HTR-8/SVneo (cell line): ENCODE data around the gene UBLCP1.
A peak's percentile ranks its signal among the peaks of the same experiment; 100 is the strongest.
"Not testable (repeated sequence)": the region's sequence is repeated elsewhere in the genome, so short reads cannot be mapped to it uniquely, and the experiment has no call there.

Experiments
- DNase-seq: peaks from one replicate; pipeline ENCODE4 v3.0.0; 2011; ENCODE audit warnings: low spot score, mixed read lengths; ENCODE audit not compliant: insufficient read length
- FAIRE-seq: peaks from 2 replicates; lab custom pipeline; 2011; peaks lifted over from hg19 to GRCh38; lab: Jason Lieb, UNC

Gene UBLCP1

GRCh38 chr5:159244890-159245289 is 18.2 kb upstream of the UBLCP1 start:
- FAIRE-seq: no peak
- no peak for DNase-seq

- no peak for DNase-seq
- no peak for FAIRE-seq
These were observed 13.9 kb upstream of the UBLCP1 start for GRCh38 chr5:159249158-159249557.

GRCh38 chr5:159252195-159252594 is 10.9 kb upstream of the UBLCP1 start:
- FAIRE-seq (no peak), DNase-seq (no peak)

GRCh38 chr5:159257007-159257406 is 6.1 kb upstream of the UBLCP1 start:
- DNase-seq (no peak), FAIRE-seq (no peak)

GRCh38 chr5:159257629-159258283 is 5.3 kb upstream of the UBLCP1 start:
- FAIRE-seq (no peak), DNase-seq (no peak)

GRCh38 chr5:159258361-159258760 is 4.7 kb upstream of the UBLCP1 start:
- FAIRE-seq (no peak), DNase-seq (no peak)

- FAIRE-seq, DNase-seq: not testable (repeated sequence)
These were observed 2.9 kb upstream of the UBLCP1 start for GRCh38 chr5:159260212-159260611.

- DNase-seq (peak; percentile 26), FAIRE-seq (no peak)
These were observed 625 bp upstream of the UBLCP1 start for GRCh38 chr5:159262472-159262858.

- FAIRE-seq: no peak
- DNase-seq: no peak
These were observed 447 bp downstream of the UBLCP1 start for GRCh38 chr5:159263569-159263905.

- FAIRE-seq, DNase-seq: not testable (repeated sequence)
These were observed 3.7 kb downstream of the UBLCP1 start for GRCh38 chr5:159266764-159267163.

- no peak for FAIRE-seq
These were observed 6.6 kb downstream of the UBLCP1 start for GRCh38 chr5:159269723-159270122.

GRCh38 chr5:159273923-159274322 is 10.8 kb downstream of the UBLCP1 start:
- FAIRE-seq (no peak), DNase-seq (no peak)

More at GRCh38 chr5:159269723-159270122, 6.6 kb downstream of the UBLCP1 start:
- DNase-seq: no peak

- DNase-seq (no peak), FAIRE-seq (no peak)
These were observed 11.6 kb downstream of the UBLCP1 start for GRCh38 chr5:159274676-159275075.

- no peak for FAIRE-seq
- no peak for DNase-seq
These were observed 23.4 kb downstream of the UBLCP1 start for GRCh38 chr5:159286420-159287035.

- no peak for FAIRE-seq
- DNase-seq: peak; percentile 29
These were observed 27.7 kb downstream of the UBLCP1 start for GRCh38 chr5:159290741-159291140.

- FAIRE-seq: no peak
- no peak for DNase-seq
These were observed 31.8 kb downstream of the UBLCP1 start for GRCh38 chr5:159294921-159295320.

GRCh38 chr5:159297300-159297699 is 34.2 kb downstream of the UBLCP1 start:
- FAIRE-seq, DNase-seq: not testable (repeated sequence)

- FAIRE-seq (no peak), DNase-seq (no peak)
These were observed 38.4 kb downstream of the UBLCP1 start for GRCh38 chr5:159301466-159301865.

GRCh38 chr5:159301929-159302860 is 39.1 kb downstream of the UBLCP1 start:
- FAIRE-seq, DNase-seq: not testable (repeated sequence)

- no peak for FAIRE-seq
- no peak for DNase-seq
These were observed 40.2 kb downstream of the UBLCP1 start for GRCh38 chr5:159303286-159303685.
